Neural progenitor cell (in vitro differentiated cells): ENCODE measurements around the gene RETSAT. TPM values are rescaled to one million over a fixed set of nuclear protein-coding genes. Genes with fewer than 3 reads are reported as not detected.
A peak's percentile ranks its signal among the peaks of the same experiment; 100 is the strongest.
"Not testable (repeated sequence)": the region's sequence is repeated elsewhere in the genome, so short reads cannot be mapped to it uniquely, and the experiment has no call there.

Experiments
- DNase-seq: peaks from one replicate; pipeline ENCODE4 v3.0.0-alpha.2; 2016; ENCODE audit warnings: low spot score
- H2AFZ ChIP-seq: fragments of 200-600 bp; sonication (generic); replicated peaks from 2 replicates; pipeline ENCODE4 v1.6.1; 2016; ENCODE audit warnings: antibody characterized with exemption
- H3F3A ChIP-seq: fragments of 200-600 bp; sonication (generic); 2 replicates; pipeline ENCODE4 v1.6.1; 2016; ENCODE audit warnings: antibody characterized with exemption, low read depth
- H3K27ac ChIP-seq: fragments of 200-600 bp; sonication (generic); 2 replicates; pipeline ENCODE4 v1.5.1; 2016; ENCODE audit warnings: mild to moderate bottlenecking
- H3K27me3 ChIP-seq: fragments of 200-600 bp; sonication (generic); 2 replicates; pipeline ENCODE4 v1.6.1; 2016; ENCODE audit warnings: mild to moderate bottlenecking, moderate library complexity
- H3K36me3 ChIP-seq: fragments of 200-600 bp; sonication (generic); 2 replicates; pipeline ENCODE4 v1.5.1; 2016
- H3K4me1 ChIP-seq: fragments of 200-600 bp; sonication (generic); 2 replicates; pipeline ENCODE4 v1.6.1; 2016; ENCODE audit warnings: mixed run types
- H3K4me2 ChIP-seq: fragments of 200-600 bp; sonication (generic); 2 replicates; pipeline ENCODE4 v1.6.1; 2016
- H3K4me3 ChIP-seq: fragments of 200-600 bp; sonication (generic); 2 replicates; pipeline ENCODE4 v1.5.1; 2016
- H3K79me2 ChIP-seq: fragments of 200-600 bp; sonication (generic); 2 replicates; pipeline ENCODE4 v1.6.1; 2016; ENCODE audit warnings: low read depth
- H3K9ac ChIP-seq: fragments of 200-600 bp; sonication (generic); 2 replicates; pipeline ENCODE4 v1.6.1; 2016
- H3K9me3 ChIP-seq: fragments of 200-600 bp; sonication (generic); 2 replicates; pipeline ENCODE4 v1.5.1; 2016; ENCODE audit warnings: low read depth
- H4K20me1 ChIP-seq: fragments of 200-600 bp; sonication (generic); 2 replicates; pipeline ENCODE4 v1.6.1; 2016; ENCODE audit warnings: low read depth
- H3K27ac Mint-ChIP-seq: 3 replicates; pipeline ENCODE4 v1.8.0; 2021; ENCODE audit warnings: mixed read lengths
- H3K27me3 Mint-ChIP-seq: 2 replicates; pipeline ENCODE4 v1.8.0; 2022; ENCODE audit warnings: low read depth, mild to moderate bottlenecking, inconsistent platforms, moderate library complexity, mixed read lengths; ENCODE audit not compliant: insufficient read depth
- H3K36me3 Mint-ChIP-seq: 3 replicates; pipeline ENCODE4 v1.8.0; 2021; ENCODE audit warnings: mixed read lengths
- H3K4me1 Mint-ChIP-seq: 3 replicates; pipeline ENCODE4 v1.8.0; 2021; ENCODE audit warnings: mixed read lengths
- H3K4me3 Mint-ChIP-seq: 3 replicates; pipeline ENCODE4 v1.8.0; 2021; ENCODE audit warnings: mild to moderate bottlenecking, moderate library complexity, mixed read lengths
- H3K9me3 Mint-ChIP-seq: 3 replicates; pipeline ENCODE4 v1.8.0; 2020; ENCODE audit warnings: mixed read lengths
- CTCF ChIP-seq: fragments of 200-600 bp; sonication (generic); IDR thresholded peaks from 2 replicates; pipeline ENCODE4 v1.5.1; 2017; ENCODE audit warnings: antibody characterized with exemption, mild to moderate bottlenecking
- EZH2 ChIP-seq: fragments of 200-600 bp; sonication (generic); IDR thresholded peaks from 2 replicates; pipeline ENCODE4 v1.6.1; 2017; ENCODE audit warnings: antibody characterized with exemption, mild to moderate bottlenecking, moderate library complexity
- EZH2phosphoT487 ChIP-seq: fragments of 200-600 bp; sonication (generic); IDR thresholded peaks from 2 replicates; pipeline ENCODE4 v1.6.1; 2017; ENCODE audit warnings: antibody characterized with exemption
- total RNA-seq: library from RNA; depleted of rRNA; stranded (reverse); fragments of >200 nt; gene quantifications from 2 replicates; pipeline ENCODE4 v1.2.3, GENCODE V29; 2015; ENCODE audit warnings: low replicate concordance

The RETSAT gene
- total RNA-seq, 1 donor from 2014 or later: 13.3 TPM

- H2AFZ ChIP-seq: no peak overlapping the region
- H3K79me2 ChIP-seq: peaks cover 40% of the 10 kb centered on the region
- peaks cover 11% of the 10 kb centered on the region for H3K36me3 ChIP-seq
- no peaks in the 10 kb centered on the region for H3F3A ChIP-seq
- H3K4me1 ChIP-seq: peaks cover 30% of the 10 kb centered on the region
- H3K27ac ChIP-seq: no peak overlapping the region
- peaks cover 36% of the 10 kb centered on the region for H3K36me3 Mint-ChIP-seq
- peak overlapping the region; percentile 97 for H3K4me3 Mint-ChIP-seq
- TF ChIP-seq EZH2 (no peak), CTCF (no peak), EZH2phosphoT487 (no peak)
- no peaks in the 10 kb centered on the region for H3K9me3 ChIP-seq
- H3K4me2 ChIP-seq: peak overlapping the region; percentile 96
- no peaks in the 10 kb centered on the region for H3K27me3 ChIP-seq
- H3K9ac ChIP-seq: no peak overlapping the region
- H3K27ac Mint-ChIP-seq: no peak overlapping the region
- no peaks in the 10 kb centered on the region for H3K9me3 Mint-ChIP-seq
- H3K4me1 Mint-ChIP-seq: peaks cover 39% of the 10 kb centered on the region
- DNase-seq: no peak
- H3K4me3 ChIP-seq: peak overlapping the region; percentile 79
- H3K27me3 Mint-ChIP-seq: no peaks in the 10 kb centered on the region
- H4K20me1 ChIP-seq: peaks cover 38% of the 10 kb centered on the region
Observed at GRCh38 chr2:85325466-85325811, 28.9 kb downstream of the RETSAT start.

GRCh38 chr2:85324639-85325465 is 29.5 kb downstream of the RETSAT start:
- peaks cover 41% of the 10 kb centered on the region for H3K36me3 Mint-ChIP-seq
- H2AFZ ChIP-seq: no peak overlapping the region
- H3K4me1 ChIP-seq: peaks cover 30% of the 10 kb centered on the region
- no peak overlapping the region for H3K27ac ChIP-seq
- H3K4me1 Mint-ChIP-seq: peaks cover 39% of the 10 kb centered on the region
- H3K27me3 ChIP-seq: no peaks in the 10 kb centered on the region
- DNase-seq: no peak
- H3K9me3 ChIP-seq: no peaks in the 10 kb centered on the region
- H3F3A ChIP-seq: no peaks in the 10 kb centered on the region
- no peak overlapping the region for H3K27ac Mint-ChIP-seq
- H3K36me3 ChIP-seq: peaks cover 15% of the 10 kb centered on the region
- H3K9me3 Mint-ChIP-seq: no peaks in the 10 kb centered on the region
- no peak overlapping the region for H3K9ac ChIP-seq
- peak overlapping the region; percentile 97 for H3K4me3 Mint-ChIP-seq
- TF ChIP-seq EZH2: no peak
- no peak for TF ChIP-seq CTCF
- no peak for TF ChIP-seq EZH2phosphoT487
- peaks cover 38% of the 10 kb centered on the region for H4K20me1 ChIP-seq
- H3K27me3 Mint-ChIP-seq: no peaks in the 10 kb centered on the region
- H3K79me2 ChIP-seq: peaks cover 40% of the 10 kb centered on the region
- H3K4me2 ChIP-seq: peak overlapping the region; percentile 96
- no peak overlapping the region for H3K4me3 ChIP-seq

- not testable (repeated sequence) for DNase-seq, H3K4me2 ChIP-seq, H3F3A ChIP-seq, H3K4me3 Mint-ChIP-seq, H3K9me3 ChIP-seq, H3K27me3 Mint-ChIP-seq, H3K9ac ChIP-seq, H3K27ac ChIP-seq, H3K9me3 Mint-ChIP-seq, H2AFZ ChIP-seq, H3K4me3 ChIP-seq, H3K27ac Mint-ChIP-seq, H3K27me3 ChIP-seq
- Mint-ChIP-seq H3K36me3 (peaks cover 46% of the 10 kb centered on the region), H3K4me1 (peaks cover 34% of the 10 kb centered on the region)
- H4K20me1 ChIP-seq: peaks cover 38% of the 10 kb centered on the region
- peaks cover 40% of the 10 kb centered on the region for H3K79me2 ChIP-seq
- peaks cover 27% of the 10 kb centered on the region for H3K4me1 ChIP-seq
- peaks cover 15% of the 10 kb centered on the region for H3K36me3 ChIP-seq
Observed at GRCh38 chr2:85323988-85324367, 30.4 kb downstream of the RETSAT start.

- Mint-ChIP-seq H3K27ac (no peak overlapping the region), H3K4me1 (peaks cover 31% of the 10 kb centered on the region), H3K9me3 (no peaks in the 10 kb centered on the region), H3K4me3 (no peak overlapping the region), H3K36me3 (peaks cover 50% of the 10 kb centered on the region), H3K27me3 (no peaks in the 10 kb centered on the region)
- Histone ChIP-seq H3K79me2 (peaks cover 40% of the 10 kb centered on the region), H3K4me3 (no peak overlapping the region), H3K4me2 (no peak overlapping the region), H3K27ac (no peak overlapping the region), H3K9ac (no peak overlapping the region), H3F3A (no peaks in the 10 kb centered on the region), H3K27me3 (no peaks in the 10 kb centered on the region), H3K9me3 (no peaks in the 10 kb centered on the region), H4K20me1 (peaks cover 38% of the 10 kb centered on the region), H2AFZ (no peak overlapping the region), H3K36me3 (peaks cover 15% of the 10 kb centered on the region), H3K4me1 (peaks cover 22% of the 10 kb centered on the region)
- no peak for DNase-seq
- TF ChIP-seq EZH2 (no peak), CTCF (no peak), EZH2phosphoT487 (no peak)
Observed at GRCh38 chr2:85323351-85323987, 30.9 kb downstream of the RETSAT start.
